T-helper 9 cell (primary cell): ENCODE data around the gene U2AF2.

Experiments
- DNase-seq: peaks from one replicate; pipeline ENCODE4 v3.0.0-alpha.2; 2020

U2AF2 gene

GRCh38 chr19:55621673-55622231 is 33.1 kb upstream of the U2AF2 start:
- DNase-seq, result no peak

GRCh38 chr19:55622242-55622969 is 32.4 kb upstream of the U2AF2 start:
- no peak for DNase-seq

- DNase-seq, result no peak
These were observed 31.7 kb upstream of the U2AF2 start for GRCh38 chr19:55623130-55623529.

GRCh38 chr19:55623561-55623960 is 31.3 kb upstream of the U2AF2 start:
- no peak for DNase-seq

GRCh38 chr19:55624109-55625003 is 30.5 kb upstream of the U2AF2 start, which contains the start of gene ZNF784:
TSS of gene ZNF784 (minus strand) at chr19:55624566. CDS start at chr19:55624561, 5 bp downstream.
- DNase-seq, result peak; percentile 96

- DNase-seq, result no peak
These were observed 29.9 kb upstream of the U2AF2 start for GRCh38 chr19:55625004-55625326.

- peak; percentile 42 for DNase-seq
These were observed 28.5 kb upstream of the U2AF2 start for GRCh38 chr19:55626350-55626749.

- DNase-seq, result peak; percentile 88
These were observed 22.4 kb upstream of the U2AF2 start for GRCh38 chr19:55632463-55632834.

- DNase-seq, result no peak
These were observed 21.0 kb upstream of the U2AF2 start for GRCh38 chr19:55633861-55634260.

- DNase-seq, result no peak
These were observed 19.5 kb upstream of the U2AF2 start for GRCh38 chr19:55635334-55635717.

GRCh38 chr19:55635856-55636440 is 18.9 kb upstream of the U2AF2 start:
- no peak for DNase-seq

GRCh38 chr19:55636723-55637122 is 18.1 kb upstream of the U2AF2 start:
- no peak for DNase-seq

- DNase-seq, result no peak
These were observed 17.3 kb upstream of the U2AF2 start for GRCh38 chr19:55637534-55637933.

GRCh38 chr19:55638864-55639359 is 15.9 kb upstream of the U2AF2 start:
- DNase-seq, result peak; percentile 46

- DNase-seq, result peak; percentile 54
These were observed 14.7 kb upstream of the U2AF2 start for GRCh38 chr19:55640043-55640576.

GRCh38 chr19:55640577-55641425 is 14.0 kb upstream of the U2AF2 start, which contains the start of gene ZNF580:
TSS of gene ZNF580 (plus strand) at chr19:55641002. CDS start at chr19:55642509, 1,507 bp downstream.
- DNase-seq, result peak; percentile 34

GRCh38 chr19:55641426-55642152 is 13.2 kb upstream of the U2AF2 start:
- DNase-seq, result no peak

GRCh38 chr19:55642153-55643002 is 12.5 kb upstream of the U2AF2 start:
- DNase-seq, result no peak

GRCh38 chr19:55643003-55643886 is 11.6 kb upstream of the U2AF2 start, which contains the start of gene ZNF581:
TSS of gene ZNF581 (plus strand) at chr19:55643649. CDS start at chr19:55644572, 923 bp downstream.
- DNase-seq, result peak; percentile 66
